Epithelial cell of esophagus (primary cell): ENCODE measurements around the gene PPIL4.

Source experiments
- DNase-seq: peaks from one replicate; pipeline ENCODE4 v3.0.0; 2010; ENCODE audit warnings: low read depth
- H3K4me3 ChIP-seq: 2 replicates; pipeline ENCODE4 v1.5.1; 2011; ENCODE audit warnings: mild to moderate bottlenecking, low read length, control low read depth
- TF ChIP-seq, protein P1 (sequence below): IDR thresholded peaks from 2 replicates; pipeline ENCODE4 v1.5.1; 2011; ENCODE audit warnings: low read depth, mild to moderate bottlenecking, low read length, control low read depth, inconsistent platforms; ENCODE audit not compliant: insufficient read depth; ENCODE audit errors: missing control alignments

PPIL4 gene

GRCh38 chr6:149476789-149477455, 68.9 kb downstream of the PPIL4 start:
- DNase-seq: no peak
- TF ChIP-seq, protein P1, sequence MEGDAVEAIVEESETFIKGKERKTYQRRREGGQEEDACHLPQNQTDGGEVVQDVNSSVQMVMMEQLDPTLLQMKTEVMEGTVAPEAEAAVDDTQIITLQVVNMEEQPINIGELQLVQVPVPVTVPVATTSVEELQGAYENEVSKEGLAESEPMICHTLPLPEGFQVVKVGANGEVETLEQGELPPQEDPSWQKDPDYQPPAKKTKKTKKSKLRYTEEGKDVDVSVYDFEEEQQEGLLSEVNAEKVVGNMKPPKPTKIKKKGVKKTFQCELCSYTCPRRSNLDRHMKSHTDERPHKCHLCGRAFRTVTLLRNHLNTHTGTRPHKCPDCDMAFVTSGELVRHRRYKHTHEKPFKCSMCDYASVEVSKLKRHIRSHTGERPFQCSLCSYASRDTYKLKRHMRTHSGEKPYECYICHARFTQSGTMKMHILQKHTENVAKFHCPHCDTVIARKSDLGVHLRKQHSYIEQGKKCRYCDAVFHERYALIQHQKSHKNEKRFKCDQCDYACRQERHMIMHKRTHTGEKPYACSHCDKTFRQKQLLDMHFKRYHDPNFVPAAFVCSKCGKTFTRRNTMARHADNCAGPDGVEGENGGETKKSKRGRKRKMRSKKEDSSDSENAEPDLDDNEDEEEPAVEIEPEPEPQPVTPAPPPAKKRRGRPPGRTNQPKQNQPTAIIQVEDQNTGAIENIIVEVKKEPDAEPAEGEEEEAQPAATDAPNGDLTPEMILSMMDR: no peak
- H3K4me3 ChIP-seq: no peak overlapping the region

- DNase-seq: no peak
- H3K4me3 ChIP-seq: no peak overlapping the region
- TF ChIP-seq, protein P1: no peak
These were observed 71.5 kb downstream of the PPIL4 start for GRCh38 chr6:149474108-149474935.

DNA sequence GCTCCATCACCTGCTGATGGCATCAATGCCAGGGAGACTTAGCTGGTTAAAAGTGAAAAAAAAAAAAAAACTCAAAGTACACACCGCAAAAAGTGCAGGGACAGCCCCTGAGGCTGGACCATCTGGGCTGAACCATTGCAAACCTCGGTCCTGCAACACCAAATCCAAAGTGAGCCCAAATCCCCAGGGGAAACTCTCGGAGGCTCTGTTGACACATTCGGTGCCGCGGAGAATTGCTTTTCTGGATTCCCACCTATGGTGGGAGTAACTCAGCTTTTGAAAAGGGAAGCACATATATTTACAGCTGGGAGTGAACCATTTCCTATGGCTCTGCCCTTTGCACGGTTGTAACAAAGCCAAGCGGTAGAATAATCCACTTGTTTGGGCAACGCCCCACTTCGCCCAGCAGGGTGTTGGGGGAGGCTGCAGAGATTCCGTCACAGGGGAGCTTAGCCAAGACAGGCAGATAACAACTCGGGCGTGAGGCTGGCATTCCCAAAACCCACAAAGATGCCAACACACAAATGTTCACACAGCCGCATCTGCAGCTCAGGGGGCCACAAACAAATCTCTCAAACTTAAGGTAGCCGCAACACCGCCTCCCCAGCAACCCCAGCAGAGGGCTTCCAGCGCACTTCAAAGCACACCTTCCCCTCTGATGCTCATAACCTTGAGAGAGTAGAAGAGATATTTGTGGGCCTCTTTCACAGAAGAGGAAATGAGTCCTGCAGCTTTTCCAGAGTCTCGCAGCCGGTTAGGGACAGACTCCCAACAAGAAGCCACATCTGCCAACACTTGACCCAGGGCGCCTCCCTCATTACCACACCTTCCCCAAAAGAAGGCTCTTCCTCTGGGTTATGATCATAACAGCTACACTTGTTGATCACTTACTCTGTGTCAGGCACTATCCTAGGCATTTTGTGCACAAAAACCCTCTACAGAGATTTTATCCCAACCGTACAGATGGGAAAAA, 72.5 kb downstream of the PPIL4 start:
- TF ChIP-seq, protein P1: peak; percentile 37
- peak; percentile 57 for DNase-seq
- H3K4me3 ChIP-seq: no peak overlapping the region

DNA sequence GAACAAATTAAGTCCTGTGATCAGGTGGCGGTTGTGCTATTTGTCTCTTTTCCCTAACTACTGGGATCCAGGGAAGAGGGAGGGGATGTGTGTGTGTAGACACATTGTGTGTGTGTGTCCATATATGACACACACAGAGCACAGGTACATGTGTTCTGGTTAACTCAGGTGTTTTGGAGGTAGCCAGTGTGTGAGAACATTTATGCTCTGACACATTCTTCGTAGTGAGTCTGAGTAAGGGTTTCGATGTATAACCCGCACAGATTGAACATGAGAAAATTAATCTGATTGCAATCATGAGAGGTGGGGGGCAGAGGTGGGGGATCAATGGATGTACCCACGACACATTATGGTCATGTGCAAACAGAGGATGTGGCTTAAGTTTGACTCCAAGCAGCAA, 73.6 kb downstream of the PPIL4 start:
- no peak for DNase-seq
- TF ChIP-seq, protein P1: no peak
- H3K4me3 ChIP-seq: no peak overlapping the region

DNA sequence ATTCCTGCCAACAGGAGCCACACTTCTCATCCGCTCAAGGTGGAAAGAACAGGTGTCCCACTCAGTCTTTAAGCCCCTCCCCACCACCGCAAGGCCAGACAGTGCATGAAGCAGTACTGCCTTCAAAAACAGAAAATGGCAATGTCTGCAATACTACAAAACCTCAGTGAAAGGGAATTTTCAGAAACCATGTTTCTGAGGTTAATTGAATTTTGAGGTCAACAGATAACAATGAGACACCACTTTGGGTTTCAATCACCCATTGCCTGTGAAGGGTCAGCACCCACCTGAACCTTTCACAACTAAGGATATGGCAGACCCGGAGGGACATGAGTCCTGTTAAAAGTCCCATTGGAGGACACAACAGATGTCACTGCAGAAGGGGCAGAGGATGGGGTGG, 74.0 kb downstream of the PPIL4 start:
- TF ChIP-seq, protein P1: no peak
- no peak overlapping the region for H3K4me3 ChIP-seq
- DNase-seq: no peak

DNA sequence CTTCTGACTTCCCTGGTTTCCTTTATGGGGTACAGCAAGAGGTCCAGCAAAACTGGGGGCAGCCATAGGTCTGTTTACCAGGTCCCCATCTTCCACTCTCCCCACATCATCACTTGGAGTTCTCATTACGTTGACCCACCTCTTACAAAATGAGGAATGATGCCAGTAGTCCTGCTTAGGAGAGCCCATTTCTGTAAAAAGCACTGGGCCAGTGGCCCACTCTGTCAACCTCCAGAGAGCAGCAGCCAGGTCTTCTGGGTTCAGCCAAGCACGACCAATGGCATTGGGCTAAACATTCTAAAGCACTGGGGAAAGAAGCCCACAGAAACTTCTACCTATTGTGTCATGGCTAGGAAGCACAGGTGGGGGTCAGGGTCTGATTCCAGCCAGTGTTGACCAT, 74.9 kb downstream of the PPIL4 start:
- no peak overlapping the region for H3K4me3 ChIP-seq
- no peak for DNase-seq
- TF ChIP-seq, protein P1: no peak
